ENCODE measurements around the gene CKB. TPM values are rescaled to one million over a fixed set of nuclear protein-coding genes. Genes with fewer than 3 reads are reported as not detected.

The CKB gene
- total and polyA plus RNA-seq, 10 donors, result 8.0 to 28.4 (median 16.1) TPM

DNA sequence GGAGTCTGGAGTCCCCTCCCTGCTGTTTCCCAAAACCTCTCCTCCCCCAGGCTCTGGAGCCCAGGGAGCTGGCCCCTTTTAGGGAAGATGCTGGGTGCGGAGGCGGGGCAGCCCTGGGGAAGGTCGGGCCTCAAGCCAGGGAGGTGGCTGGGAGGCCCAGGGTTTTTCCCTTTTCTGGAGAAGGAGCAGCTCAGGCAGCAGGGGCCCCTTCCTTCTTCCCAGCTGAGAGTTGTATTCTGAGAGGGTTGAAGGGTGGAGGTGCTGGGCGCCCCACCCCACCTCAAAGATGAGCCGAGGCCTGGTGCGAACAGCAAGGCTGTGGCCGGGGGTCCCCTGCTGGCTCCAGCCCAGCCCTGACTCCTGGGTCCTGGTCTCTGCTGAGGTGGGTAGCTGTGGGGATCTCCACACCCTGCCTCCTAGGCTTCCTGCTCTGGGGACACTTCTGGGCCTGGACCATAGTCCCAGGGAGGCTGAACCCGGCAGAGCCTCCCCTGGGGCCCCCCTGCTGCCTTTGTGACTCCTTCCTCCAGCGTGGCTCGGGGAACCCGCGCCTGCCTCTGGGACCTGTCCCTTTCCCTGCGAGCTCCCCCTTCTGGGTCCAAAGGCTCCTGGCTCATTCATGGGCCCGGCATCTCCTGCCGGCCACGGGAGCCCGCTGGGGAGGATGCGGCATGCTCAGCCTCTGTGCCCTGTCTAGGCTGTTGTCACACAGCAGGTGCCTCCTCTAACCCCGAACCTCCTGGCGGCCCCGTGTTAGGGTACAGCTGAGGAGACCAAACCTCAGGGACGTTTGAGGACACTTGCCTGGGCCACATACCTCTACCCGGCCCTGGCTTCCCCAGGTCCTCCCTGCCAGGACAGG lies 10.7 kb upstream of the CKB start:
- no peak for TF ChIP-seq POLR2AphosphoS5 (IDR thresholded peaks at IDR 0.05)
- TF ChIP-seq POLR2A (IDR thresholded peaks at IDR 0.05), result no peak
- TF ChIP-seq, protein P1, sequence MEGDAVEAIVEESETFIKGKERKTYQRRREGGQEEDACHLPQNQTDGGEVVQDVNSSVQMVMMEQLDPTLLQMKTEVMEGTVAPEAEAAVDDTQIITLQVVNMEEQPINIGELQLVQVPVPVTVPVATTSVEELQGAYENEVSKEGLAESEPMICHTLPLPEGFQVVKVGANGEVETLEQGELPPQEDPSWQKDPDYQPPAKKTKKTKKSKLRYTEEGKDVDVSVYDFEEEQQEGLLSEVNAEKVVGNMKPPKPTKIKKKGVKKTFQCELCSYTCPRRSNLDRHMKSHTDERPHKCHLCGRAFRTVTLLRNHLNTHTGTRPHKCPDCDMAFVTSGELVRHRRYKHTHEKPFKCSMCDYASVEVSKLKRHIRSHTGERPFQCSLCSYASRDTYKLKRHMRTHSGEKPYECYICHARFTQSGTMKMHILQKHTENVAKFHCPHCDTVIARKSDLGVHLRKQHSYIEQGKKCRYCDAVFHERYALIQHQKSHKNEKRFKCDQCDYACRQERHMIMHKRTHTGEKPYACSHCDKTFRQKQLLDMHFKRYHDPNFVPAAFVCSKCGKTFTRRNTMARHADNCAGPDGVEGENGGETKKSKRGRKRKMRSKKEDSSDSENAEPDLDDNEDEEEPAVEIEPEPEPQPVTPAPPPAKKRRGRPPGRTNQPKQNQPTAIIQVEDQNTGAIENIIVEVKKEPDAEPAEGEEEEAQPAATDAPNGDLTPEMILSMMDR (IDR thresholded peaks at IDR 0.05 in 8 of 11, conservative IDR thresholded peaks at IDR 0.05 in 3 of 11), result no peak
- Histone ChIP-seq H3K27me3 (replicated peaks in 1 of 7) (peaks cover 0 to 4% (median 0%) of the 10 kb centered on the region in 7 donors), H3K4me3 (no peak overlapping the region), H3K9me3 (no peaks in the 10 kb centered on the region), H3K4me1 (peaks cover 12 to 49% (median 29%) of the 10 kb centered on the region in 6 donors), H3K27ac (peak overlapping the region in 2 of 8 donors; percentile 25 to 37), H3K36me3 (peaks cover 0 to 69% (median 25%) of the 10 kb centered on the region in 6 donors)
- intact Hi-C loops (cut with DNase I; ENCODE audit: low total_unique reads), result no loop called here
- 77 to 91% (median 87%) methylated on average over 10 to 23 of the region's 23 CpGs for WGBS, 5 donors
- DNase-seq, result no peak

DNA sequence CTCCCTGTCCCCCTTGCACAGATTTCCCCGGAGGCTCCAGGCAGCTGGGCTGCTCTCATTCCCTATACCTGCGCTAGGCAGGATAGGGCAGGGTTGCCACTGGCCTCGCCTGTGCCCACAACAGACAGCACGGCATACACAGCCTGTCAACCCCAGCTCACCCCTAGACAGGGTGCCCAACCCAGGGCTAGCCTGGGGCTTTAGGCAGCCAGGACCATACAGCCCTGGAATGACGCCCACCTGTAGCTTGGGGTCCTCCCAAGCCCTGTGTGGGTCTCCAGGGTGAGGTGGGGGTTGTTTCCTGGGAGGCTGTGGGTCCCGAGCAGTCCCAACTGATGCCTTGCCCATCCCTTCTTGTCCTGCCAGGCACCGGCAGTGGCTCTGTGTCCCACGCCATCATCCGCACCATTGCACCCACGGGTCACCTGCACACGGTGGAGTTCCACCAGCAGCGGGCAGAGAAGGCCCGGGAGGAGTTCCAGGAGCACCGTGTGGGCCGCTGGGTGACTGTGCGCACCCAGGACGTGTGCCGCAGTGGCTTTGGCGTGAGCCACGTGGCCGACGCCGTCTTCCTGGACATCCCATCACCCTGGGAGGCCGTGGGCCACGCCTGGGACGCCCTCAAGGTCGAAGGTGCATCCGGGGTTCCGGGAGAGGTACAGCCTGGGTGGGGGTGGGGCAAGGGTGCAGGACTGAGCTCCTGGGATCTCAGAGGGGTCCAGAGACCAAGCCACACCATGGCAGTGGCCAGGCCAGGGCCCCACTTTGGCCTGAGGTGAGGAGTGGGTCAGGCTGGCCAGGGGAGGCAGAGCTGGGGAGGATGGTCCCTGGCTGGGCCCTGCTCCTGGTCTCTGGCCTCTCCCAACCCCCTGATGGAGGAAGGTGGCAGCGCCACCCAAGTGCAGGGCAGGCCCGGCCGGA lies 9.8 kb upstream of the CKB start:
- intact Hi-C loops (cut with DNase I; ENCODE audit: low total_unique reads), result no loop called here
- 84 to 97% (median 89%) methylated on average over 12 to 32 of the region's 32 CpGs for WGBS, 5 donors
- Histone ChIP-seq H3K36me3 (peaks cover 0 to 69% (median 25%) of the 10 kb centered on the region in 6 donors), H3K4me3 (no peak overlapping the region), H3K27me3 (replicated peaks in 1 of 7) (no peaks in the 10 kb centered on the region), H3K27ac (peak overlapping the region in 1 of 8 donors; percentile 37), H3K9me3 (no peaks in the 10 kb centered on the region), H3K4me1 (peaks cover 21 to 58% (median 38%) of the 10 kb centered on the region in 6 donors)
- no peak for TF ChIP-seq POLR2A (IDR thresholded peaks at IDR 0.05)
- peak in 1 of 3 donors; percentile 7 for TF ChIP-seq POLR2AphosphoS5 (IDR thresholded peaks at IDR 0.05)
- TF ChIP-seq, protein P1 (IDR thresholded peaks at IDR 0.05 in 8 of 11, conservative IDR thresholded peaks at IDR 0.05 in 3 of 11), result no peak
- DNase-seq, result no peak

DNA sequence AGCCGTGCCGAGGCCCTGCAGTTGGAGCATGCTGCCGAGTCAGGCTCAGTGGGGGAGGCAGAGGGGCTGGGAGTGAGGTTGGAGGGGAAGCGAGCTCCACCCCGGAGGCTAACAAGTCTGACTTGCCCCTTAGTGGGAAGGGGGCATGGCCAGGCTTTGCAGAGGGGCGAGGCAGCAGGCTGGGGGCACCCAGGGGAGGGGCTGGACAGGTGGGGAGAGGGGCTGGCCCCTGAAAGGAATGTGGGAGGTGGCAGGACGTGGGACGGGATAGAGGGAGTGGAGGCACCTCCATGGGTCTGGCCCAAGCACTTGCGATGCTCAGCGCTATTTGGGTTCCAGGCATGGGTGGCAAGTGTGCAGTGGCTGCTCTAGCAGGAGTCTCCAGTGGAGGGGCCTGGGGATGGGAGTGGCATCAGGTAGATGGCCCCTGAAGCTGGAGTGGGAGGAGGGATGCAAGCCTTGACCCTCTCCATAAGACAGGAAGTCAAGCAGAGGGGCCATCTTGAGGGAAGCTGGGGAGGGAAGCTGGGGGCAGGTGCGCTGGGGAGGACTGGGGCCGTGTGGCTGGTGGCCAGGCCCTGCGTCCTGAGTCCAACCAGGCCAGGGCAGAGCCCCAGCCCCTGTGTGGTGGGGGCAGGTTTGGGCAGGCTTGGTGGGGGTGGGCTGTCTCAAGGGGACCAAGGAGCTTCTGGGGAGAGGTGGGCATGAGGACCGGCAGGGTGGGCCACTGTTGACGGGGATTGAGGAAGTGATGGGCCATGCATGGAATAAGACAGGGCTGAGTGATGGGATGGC lies 9.0 kb upstream of the CKB start:
- H3K36me3 ChIP-seq, result peaks cover 0 to 64% (median 25%) of the 10 kb centered on the region in 6 donors
- peaks cover 21 to 66% (median 46%) of the 10 kb centered on the region in 6 donors for H3K4me1 ChIP-seq
- H3K27me3 ChIP-seq (replicated peaks in 1 of 7), result no peaks in the 10 kb centered on the region
- TF ChIP-seq, protein P1 (IDR thresholded peaks at IDR 0.05 in 8 of 11, conservative IDR thresholded peaks at IDR 0.05 in 3 of 11), result no peak
- TF ChIP-seq POLR2AphosphoS5 (IDR thresholded peaks at IDR 0.05), result no peak
- H3K27ac ChIP-seq, result no peak overlapping the region
- no peaks in the 10 kb centered on the region for H3K9me3 ChIP-seq
- no peak for DNase-seq
- intact Hi-C loops (cut with DNase I; ENCODE audit: low total_unique reads), result no loop called here
- 84 to 93% (median 88%) methylated on average over 15 of the region's 15 CpGs for WGBS, 5 donors
- no peak overlapping the region for H3K4me3 ChIP-seq
